ENCODE data around the gene AP3S2. TPM values are rescaled to one million over a fixed set of nuclear protein-coding genes. Genes with fewer than 3 reads are reported as not detected.

The AP3S2 gene
- total and polyA plus RNA-seq, 4 donors, result 8.4 to 73.5 (median 25.9) TPM

GRCh38 chr15:89797678-89798201 lies 96.1 kb downstream of the AP3S2 start:
- Histone ChIP-seq H3K9me3 (ENCODE audit: control insufficient read depth in 4 of 4, low read length in 3 of 4) (no peaks in the 10 kb centered on the region), H3K4me3 (ENCODE audit: low read depth in 1 of 3, low read length in 3 of 3) (no peak overlapping the region), H3K36me3 (ENCODE audit: control insufficient read depth in 4 of 4, insufficient read depth in 3 of 4, low read depth in 1 of 4, low read length in 3 of 4) (peaks cover 22 to 72% (median 47%) of the 10 kb centered on the region in 4 donors), H3K27me3 (ENCODE audit: control insufficient read depth in 4 of 4, insufficient read depth in 4 of 4, low read length in 3 of 4) (no peaks in the 10 kb centered on the region), H3K9ac (ENCODE audit: low read depth in 1 of 2, low read length in 2 of 2) (no peak overlapping the region), H3K4me1 (ENCODE audit: control insufficient read depth in 4 of 4, insufficient read depth in 4 of 4, low read length in 3 of 4) (peaks cover 4 to 19% (median 9%) of the 10 kb centered on the region in 4 donors), H3K27ac (ENCODE audit: low read depth in 1 of 2, low read length in 2 of 2) (no peak overlapping the region)
- 96% methylated on average over 4 of the region's 4 CpGs for WGBS
- TF ChIP-seq HNF4G (IDR thresholded peaks at IDR 0.05), result no peak
- no peak for TF ChIP-seq FOXA1 (IDR thresholded peaks at IDR 0.05)
- no peak for TF ChIP-seq SP1 (IDR thresholded peaks at IDR 0.05)
- no peak for TF ChIP-seq TAF1 (conservative IDR thresholded peaks at IDR 0.05)
- TF ChIP-seq REST (IDR thresholded peaks at IDR 0.05), result no peak
- no peak for TF ChIP-seq JUND (IDR thresholded peaks at IDR 0.05)
- TF ChIP-seq GABPA (IDR thresholded peaks at IDR 0.05 in 1 of 2, conservative IDR thresholded peaks at IDR 0.05 in 1 of 2), result no peak
- no peak for TF ChIP-seq RXRA (IDR thresholded peaks at IDR 0.05)
- no peak for TF ChIP-seq ZBTB33 (IDR thresholded peaks at IDR 0.05)
- no peak for TF ChIP-seq ATF3 (IDR thresholded peaks at IDR 0.05)
- TF ChIP-seq YY1 (IDR thresholded peaks at IDR 0.05), result no peak
- no peak for TF ChIP-seq EGR1 (IDR thresholded peaks at IDR 0.05; ENCODE audit: low read depth in 2 of 2)
- DNase-seq (ENCODE audit: low spot score), result no peak

- Histone ChIP-seq H3K4me1 (ENCODE audit: control insufficient read depth in 4 of 4, insufficient read depth in 4 of 4, low read length in 3 of 4) (peaks cover 0 to 17% (median 7%) of the 10 kb centered on the region in 4 donors), H3K36me3 (ENCODE audit: control insufficient read depth in 4 of 4, insufficient read depth in 3 of 4, low read depth in 1 of 4, low read length in 3 of 4) (peaks cover 28 to 73% (median 50%) of the 10 kb centered on the region in 4 donors), H3K9ac (ENCODE audit: low read depth in 1 of 2, low read length in 2 of 2) (no peak overlapping the region), H3K27ac (ENCODE audit: low read depth in 1 of 2, low read length in 2 of 2) (no peak overlapping the region), H3K9me3 (ENCODE audit: control insufficient read depth in 4 of 4, low read length in 3 of 4) (no peaks in the 10 kb centered on the region), H3K27me3 (ENCODE audit: control insufficient read depth in 4 of 4, insufficient read depth in 4 of 4, low read length in 3 of 4) (no peaks in the 10 kb centered on the region), H3K4me3 (ENCODE audit: low read depth in 1 of 3, low read length in 3 of 3) (no peak overlapping the region)
- DNase-seq (ENCODE audit: low spot score), result no peak
- TF ChIP-seq ZBTB33 (IDR thresholded peaks at IDR 0.05), result no peak
- no peak for TF ChIP-seq HNF4G (IDR thresholded peaks at IDR 0.05)
- TF ChIP-seq NR2F2 (IDR thresholded peaks at IDR 0.05), result no peak
- TF ChIP-seq MAX (IDR thresholded peaks at IDR 0.05), result no peak
- no peak for TF ChIP-seq HNF4A (conservative IDR thresholded peaks at IDR 0.05)
- no peak for TF ChIP-seq JUND (IDR thresholded peaks at IDR 0.05)
- no peak for TF ChIP-seq RAD21 (IDR thresholded peaks at IDR 0.05)
- TF ChIP-seq YY1 (IDR thresholded peaks at IDR 0.05), result no peak
- TF ChIP-seq RXRA (IDR thresholded peaks at IDR 0.05), result no peak
- TF ChIP-seq GABPA (IDR thresholded peaks at IDR 0.05 in 1 of 2, conservative IDR thresholded peaks at IDR 0.05 in 1 of 2), result no peak
- no peak for TF ChIP-seq SP1 (IDR thresholded peaks at IDR 0.05)
- no peak for TF ChIP-seq REST (IDR thresholded peaks at IDR 0.05)
- no peak for TF ChIP-seq EGR1 (IDR thresholded peaks at IDR 0.05; ENCODE audit: low read depth in 2 of 2)
- no peak for TF ChIP-seq TAF1 (conservative IDR thresholded peaks at IDR 0.05)
- TF ChIP-seq FOXA1 (IDR thresholded peaks at IDR 0.05), result no peak
- TF ChIP-seq ATF3 (IDR thresholded peaks at IDR 0.05), result no peak
- TF ChIP-seq FOXA2 (IDR thresholded peaks at IDR 0.05), result no peak
These were observed 97.8 kb downstream of the AP3S2 start for GRCh38 chr15:89795996-89796395.
